NB4 (cell line): Measurements from ENCODE around the gene GPR108.

Source experiments
- MYC ChIP-seq: IDR thresholded peaks from 2 replicates; pipeline ENCODE4 v1.6.1; 2011; ENCODE audit warnings: low read depth, low read length
- POLR2A ChIP-seq: IDR thresholded peaks from 2 replicates; pipeline ENCODE4 v1.6.1; 2011; ENCODE audit warnings: mild to moderate bottlenecking; ENCODE audit not compliant: insufficient read length; ENCODE audit errors: extremely low read depth
- TF ChIP-seq, protein P1 (sequence below): IDR thresholded peaks from one replicate; pipeline ENCODE4 v1.5.1; 2012; ENCODE audit warnings: low read depth, low read length

DNA sequence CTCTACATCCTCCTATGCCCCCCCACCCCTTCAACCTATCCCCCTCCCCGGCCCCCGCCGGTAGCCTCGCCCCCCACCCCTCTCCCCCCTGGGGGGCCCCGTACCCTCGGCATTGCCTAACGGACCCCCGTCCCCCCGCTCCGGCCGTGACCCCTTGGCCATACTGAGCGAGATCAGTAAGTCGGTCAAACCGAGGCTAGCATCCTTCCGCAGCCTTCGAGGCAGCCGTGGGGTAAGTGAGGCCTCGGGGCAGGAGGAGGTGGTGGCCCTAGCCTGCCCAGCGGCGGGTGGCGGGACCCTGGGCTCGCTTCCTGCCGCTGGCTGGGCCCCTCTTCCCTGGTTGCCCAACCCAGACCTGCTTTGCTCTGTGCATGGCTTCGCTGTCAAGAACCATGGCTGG, 8.6 kb upstream of the GPR108 start:
- TF ChIP-seq, protein P1, sequence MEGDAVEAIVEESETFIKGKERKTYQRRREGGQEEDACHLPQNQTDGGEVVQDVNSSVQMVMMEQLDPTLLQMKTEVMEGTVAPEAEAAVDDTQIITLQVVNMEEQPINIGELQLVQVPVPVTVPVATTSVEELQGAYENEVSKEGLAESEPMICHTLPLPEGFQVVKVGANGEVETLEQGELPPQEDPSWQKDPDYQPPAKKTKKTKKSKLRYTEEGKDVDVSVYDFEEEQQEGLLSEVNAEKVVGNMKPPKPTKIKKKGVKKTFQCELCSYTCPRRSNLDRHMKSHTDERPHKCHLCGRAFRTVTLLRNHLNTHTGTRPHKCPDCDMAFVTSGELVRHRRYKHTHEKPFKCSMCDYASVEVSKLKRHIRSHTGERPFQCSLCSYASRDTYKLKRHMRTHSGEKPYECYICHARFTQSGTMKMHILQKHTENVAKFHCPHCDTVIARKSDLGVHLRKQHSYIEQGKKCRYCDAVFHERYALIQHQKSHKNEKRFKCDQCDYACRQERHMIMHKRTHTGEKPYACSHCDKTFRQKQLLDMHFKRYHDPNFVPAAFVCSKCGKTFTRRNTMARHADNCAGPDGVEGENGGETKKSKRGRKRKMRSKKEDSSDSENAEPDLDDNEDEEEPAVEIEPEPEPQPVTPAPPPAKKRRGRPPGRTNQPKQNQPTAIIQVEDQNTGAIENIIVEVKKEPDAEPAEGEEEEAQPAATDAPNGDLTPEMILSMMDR = no peak
- TF ChIP-seq POLR2A (no peak), MYC (no peak)
